Astrocyte (in vitro differentiated cells and primary cell): ENCODE measurements around the gene B4GALT7.

Experiments
- EZH2 ChIP-seq: IDR thresholded peaks from 2 replicates; pipeline ENCODE4 v1.6.1; 2012; ENCODE audit warnings: mild to moderate bottlenecking, low read length, inconsistent platforms; ENCODE audit not compliant: insufficient read depth
- TF ChIP-seq, protein P1 (sequence below): IDR thresholded peaks from 2 replicates; pipeline ENCODE4 v1.5.1; 2011; ENCODE audit warnings: low read depth, mild to moderate bottlenecking, inconsistent platforms, low read length, moderate library complexity; ENCODE audit not compliant: insufficient read depth

DNA sequence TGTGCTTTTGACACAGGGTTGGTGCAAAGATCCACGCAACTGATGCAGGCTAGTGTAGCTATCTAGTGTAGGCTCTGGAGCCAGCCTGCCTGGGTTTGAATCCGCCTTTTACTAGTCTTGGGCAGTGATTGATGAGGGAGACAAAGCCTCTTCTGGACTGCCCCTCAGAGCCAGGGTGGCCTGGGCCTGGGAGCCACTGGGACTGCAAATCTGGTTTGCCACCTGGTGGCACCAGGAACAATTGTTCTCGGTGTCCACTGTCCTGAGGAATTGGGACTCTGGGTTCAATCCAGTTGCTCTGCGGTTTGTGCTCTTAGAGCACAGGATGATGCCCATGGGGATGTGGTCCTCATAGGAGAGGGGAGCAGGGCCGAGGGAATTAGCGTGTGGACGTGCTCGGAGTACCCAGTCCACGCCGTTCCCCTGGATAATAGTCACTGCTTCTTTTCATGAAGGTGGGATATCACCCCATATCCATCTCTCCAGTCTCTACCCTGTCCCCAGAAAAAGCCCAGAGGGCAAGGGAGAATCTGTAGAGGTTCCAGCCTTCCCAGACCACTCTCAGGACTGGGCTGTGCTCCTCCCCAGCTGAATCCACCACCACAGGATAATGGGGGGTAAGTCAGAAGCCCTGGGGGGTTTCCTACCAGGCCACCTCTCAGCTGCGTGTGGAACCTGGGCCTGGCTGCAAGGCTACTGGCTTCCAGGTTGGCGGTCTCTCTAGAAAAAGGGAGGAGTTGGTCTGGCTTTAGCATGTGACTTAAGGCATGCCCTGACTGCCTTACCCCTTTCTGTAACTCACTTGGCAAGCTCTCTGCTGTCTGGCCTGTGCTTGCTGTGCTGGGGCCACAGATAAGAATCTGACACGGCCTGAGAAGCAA is 1.9 kb downstream of the B4GALT7 start:
- TF ChIP-seq, protein P1, sequence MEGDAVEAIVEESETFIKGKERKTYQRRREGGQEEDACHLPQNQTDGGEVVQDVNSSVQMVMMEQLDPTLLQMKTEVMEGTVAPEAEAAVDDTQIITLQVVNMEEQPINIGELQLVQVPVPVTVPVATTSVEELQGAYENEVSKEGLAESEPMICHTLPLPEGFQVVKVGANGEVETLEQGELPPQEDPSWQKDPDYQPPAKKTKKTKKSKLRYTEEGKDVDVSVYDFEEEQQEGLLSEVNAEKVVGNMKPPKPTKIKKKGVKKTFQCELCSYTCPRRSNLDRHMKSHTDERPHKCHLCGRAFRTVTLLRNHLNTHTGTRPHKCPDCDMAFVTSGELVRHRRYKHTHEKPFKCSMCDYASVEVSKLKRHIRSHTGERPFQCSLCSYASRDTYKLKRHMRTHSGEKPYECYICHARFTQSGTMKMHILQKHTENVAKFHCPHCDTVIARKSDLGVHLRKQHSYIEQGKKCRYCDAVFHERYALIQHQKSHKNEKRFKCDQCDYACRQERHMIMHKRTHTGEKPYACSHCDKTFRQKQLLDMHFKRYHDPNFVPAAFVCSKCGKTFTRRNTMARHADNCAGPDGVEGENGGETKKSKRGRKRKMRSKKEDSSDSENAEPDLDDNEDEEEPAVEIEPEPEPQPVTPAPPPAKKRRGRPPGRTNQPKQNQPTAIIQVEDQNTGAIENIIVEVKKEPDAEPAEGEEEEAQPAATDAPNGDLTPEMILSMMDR, result no peak
- no peak for TF ChIP-seq EZH2
